Kidney (tissue), 14 donors: Measurements from ENCODE around the gene PRKCQ. TPM values are rescaled to one million over a fixed set of nuclear protein-coding genes. Genes with fewer than 3 reads are reported as not detected.
"Not testable (repeated sequence)": the region's sequence is repeated elsewhere in the genome, so short reads cannot be mapped to it uniquely, and the experiment has no call there.

Experiments used
- DNase-seq, 5 donors: peaks; one replicate each; pipeline ENCODE4 v3.0.0-alpha.2; 2013 to 2020
- FAIRE-seq: peaks from 2 replicates; lab custom pipeline; 2012; peaks lifted over from hg19 to GRCh38; lab: Jason Lieb, UNC
- H3K27ac ChIP-seq, 2 donors: one replicate each; pipeline ENCODE4 v1.7.0; 2013; ENCODE audit warnings: low read depth in 2 of 2, low read length in 2 of 2, inconsistent platforms in 1 of 2
- H3K27me3 ChIP-seq: one replicate; pipeline ENCODE4 v1.7.1; 2013; ENCODE audit warnings: low read length, inconsistent platforms; ENCODE audit not compliant: control insufficient read depth, insufficient read depth
- H3K36me3 ChIP-seq, 3 donors: one replicate each; pipeline versions ENCODE4 v1.7.0 to v1.7.1; 2013; ENCODE audit warnings: low read length in 3 of 3, control low read depth in 1 of 3, inconsistent platforms in 1 of 3; ENCODE audit not compliant: insufficient read depth in 3 of 3, control insufficient read depth in 2 of 3
- H3K4me1 ChIP-seq, 3 donors: one replicate each; pipeline versions ENCODE4 v1.7.0 to v1.7.1; 2013; ENCODE audit warnings: low read length in 3 of 3, inconsistent platforms in 1 of 3, low read depth in 1 of 3; ENCODE audit not compliant: control insufficient read depth in 2 of 3, insufficient read depth in 2 of 3
- H3K4me3 ChIP-seq, 3 donors: one replicate each; pipeline versions ENCODE4 v1.7.0 to v1.8.1; 2013; ENCODE audit warnings: low read length in 3 of 3, control low read depth in 1 of 3, inconsistent platforms in 1 of 3
- H3K9ac ChIP-seq, 3 donors: one replicate each; pipeline versions ENCODE4 v1.7.0 to v1.7.1; 2013; ENCODE audit warnings: low read length in 3 of 3, control low read depth in 1 of 3, inconsistent platforms in 1 of 3
- H3K9me3 ChIP-seq, 3 donors: one replicate each; pipeline versions ENCODE4 v1.7.0 to v1.7.1; 2013; ENCODE audit warnings: low read length in 3 of 3, control low read depth in 1 of 3, inconsistent platforms in 1 of 3; ENCODE audit not compliant: control insufficient read depth in 2 of 3, insufficient read depth in 1 of 3
- intact Hi-C: fragments of 100-400 bp; cut with DNase I; formaldehyde crosslinking; loops from one replicate; pipeline ENCODE4 v1.11.1; 2022
- polyA plus RNA-seq: library from polyadenylated mRNA; stranded (reverse); fragments of 350-450 nt; fragmentation: Illumina TruSeq; extraction: RNeasy Lipid Tissue Mini Kit (QIAGEN cat#74804); gene quantifications from one replicate; pipeline ENCODE4 v1.2.3, GENCODE V29; 2014; ENCODE audit warnings: low read depth, low replicate concordance; ENCODE audit not compliant: insufficient read depth
- total RNA-seq: library from RNA; stranded (reverse); fragmentation: NEBNext Ultra II Directional; extraction: Animal tissue kit (Norgen Biotek cat#: 25700); gene quantifications from one replicate; pipeline ENCODE4 v1.2.1, GENCODE V29; 2021
- TF ChIP-seq, protein P1 (sequence below): IDR thresholded peaks from 3 replicates; pipeline ENCODE4 v1.5.1; 2012; ENCODE audit warnings: mild to moderate bottlenecking, moderate library complexity, borderline replicate concordance; ENCODE audit not compliant: insufficient read depth; ENCODE audit errors: extremely low read depth
- donor health status: control.
- donor health status: control.
- donor health status: control.
- donor health status: control.
- donor health status: control.
- donor health status: DM: yes; HTN: yes; CAD: no.
- donor health status: Normal renal cell carcinoma (clear cell type).

Gene PRKCQ
- total and polyA plus RNA-seq, 2 donors from 2014 or later, result 6.1 to 17.5 TPM

DNA sequence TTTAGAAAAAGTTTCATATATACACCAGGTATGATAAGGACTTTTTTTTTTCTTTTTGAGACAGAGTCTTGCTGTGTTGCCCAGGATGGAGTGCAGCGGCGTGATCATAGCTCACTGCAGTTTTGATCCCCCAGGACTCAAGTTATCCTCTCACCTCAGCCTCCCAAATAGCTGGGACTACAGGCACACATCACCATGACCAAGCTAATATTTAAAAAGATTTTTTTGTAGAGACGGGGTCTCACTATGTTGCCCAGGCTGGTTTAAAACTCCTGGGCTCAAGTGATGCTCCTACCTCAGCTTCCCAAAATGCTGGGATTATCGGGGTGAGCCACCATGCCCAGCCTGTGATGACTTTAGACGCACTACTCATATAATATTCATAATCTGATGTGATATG lies 2.2 kb upstream of the PRKCQ start:
- H3K9ac ChIP-seq, result no peak overlapping the region
- no peak overlapping the region for H3K4me3 ChIP-seq
- H3K36me3 ChIP-seq, result no peaks in the 10 kb centered on the region
- no peaks in the 10 kb centered on the region for H3K4me1 ChIP-seq
- DNase-seq (no peak), FAIRE-seq (no peak)
- H3K9me3 ChIP-seq, result no peaks in the 10 kb centered on the region
- no peak overlapping the region for H3K27ac ChIP-seq
- TF ChIP-seq, protein P1, sequence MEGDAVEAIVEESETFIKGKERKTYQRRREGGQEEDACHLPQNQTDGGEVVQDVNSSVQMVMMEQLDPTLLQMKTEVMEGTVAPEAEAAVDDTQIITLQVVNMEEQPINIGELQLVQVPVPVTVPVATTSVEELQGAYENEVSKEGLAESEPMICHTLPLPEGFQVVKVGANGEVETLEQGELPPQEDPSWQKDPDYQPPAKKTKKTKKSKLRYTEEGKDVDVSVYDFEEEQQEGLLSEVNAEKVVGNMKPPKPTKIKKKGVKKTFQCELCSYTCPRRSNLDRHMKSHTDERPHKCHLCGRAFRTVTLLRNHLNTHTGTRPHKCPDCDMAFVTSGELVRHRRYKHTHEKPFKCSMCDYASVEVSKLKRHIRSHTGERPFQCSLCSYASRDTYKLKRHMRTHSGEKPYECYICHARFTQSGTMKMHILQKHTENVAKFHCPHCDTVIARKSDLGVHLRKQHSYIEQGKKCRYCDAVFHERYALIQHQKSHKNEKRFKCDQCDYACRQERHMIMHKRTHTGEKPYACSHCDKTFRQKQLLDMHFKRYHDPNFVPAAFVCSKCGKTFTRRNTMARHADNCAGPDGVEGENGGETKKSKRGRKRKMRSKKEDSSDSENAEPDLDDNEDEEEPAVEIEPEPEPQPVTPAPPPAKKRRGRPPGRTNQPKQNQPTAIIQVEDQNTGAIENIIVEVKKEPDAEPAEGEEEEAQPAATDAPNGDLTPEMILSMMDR, result no peak
- intact Hi-C loops, result no loop called here
- peaks cover 2% of the 10 kb centered on the region for H3K27me3 ChIP-seq

DNA sequence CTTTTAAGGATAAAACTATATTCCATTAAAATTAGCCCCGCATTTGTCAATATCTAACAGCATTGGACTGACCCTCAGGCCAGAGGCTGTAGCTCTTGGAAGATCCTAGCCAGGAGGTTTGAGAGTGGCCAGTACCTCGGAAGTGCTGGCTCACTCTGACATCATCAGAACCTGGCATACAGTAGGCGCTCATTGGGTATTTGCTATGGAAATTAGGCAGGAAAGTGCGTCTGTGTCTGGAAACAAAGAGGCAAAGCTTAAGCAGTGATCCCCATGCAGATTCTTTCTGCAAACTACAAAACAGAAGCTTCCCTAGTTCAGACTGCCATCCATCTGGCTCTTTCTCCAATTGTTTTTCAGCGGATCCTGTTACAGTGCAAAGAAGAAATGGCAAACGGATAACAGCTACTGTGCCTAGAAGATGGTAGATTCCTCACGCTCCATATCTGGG lies 1.7 kb upstream of the PRKCQ start:
- no peaks in the 10 kb centered on the region for H3K4me1 ChIP-seq
- TF ChIP-seq, protein P1, result no peak
- no peak overlapping the region for H3K27ac ChIP-seq
- no peak for FAIRE-seq
- H3K9me3 ChIP-seq, result no peaks in the 10 kb centered on the region
- no peak for DNase-seq
- H3K36me3 ChIP-seq, result no peaks in the 10 kb centered on the region
- peak overlapping the region in 1 of 3 donors; percentile 10 for H3K4me3 ChIP-seq
- no peak overlapping the region for H3K9ac ChIP-seq
- peaks cover 2% of the 10 kb centered on the region for H3K27me3 ChIP-seq
- intact Hi-C loops, result no loop called here

DNA sequence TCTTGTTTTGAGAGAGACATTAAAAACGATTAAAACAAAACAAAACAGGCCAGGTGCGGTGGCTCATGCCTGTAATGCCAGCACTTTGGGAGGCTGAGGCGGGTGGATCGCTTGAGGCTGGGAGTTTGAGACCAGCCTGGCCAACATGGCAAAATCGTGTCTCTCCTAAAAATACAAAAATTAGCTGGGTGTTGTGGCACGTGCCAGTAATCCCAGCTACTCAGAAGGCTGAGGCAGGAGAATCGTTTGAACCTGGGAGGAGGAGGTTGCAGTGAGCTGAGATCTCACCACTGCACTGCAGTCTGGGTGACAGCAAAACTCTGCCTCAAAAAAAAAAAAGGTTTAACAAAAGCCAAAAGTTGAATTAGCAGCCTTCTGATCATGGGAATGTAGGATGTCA lies 1.1 kb upstream of the PRKCQ start:
- FAIRE-seq, H3K4me1 ChIP-seq, H3K9me3 ChIP-seq, H3K27me3 ChIP-seq, DNase-seq, H3K9ac ChIP-seq, H3K27ac ChIP-seq, intact Hi-C loops, H3K36me3 ChIP-seq: not testable (repeated sequence)
- peak overlapping the region in 2 of 3 donors; percentile 77 to 83 for H3K4me3 ChIP-seq

DNA sequence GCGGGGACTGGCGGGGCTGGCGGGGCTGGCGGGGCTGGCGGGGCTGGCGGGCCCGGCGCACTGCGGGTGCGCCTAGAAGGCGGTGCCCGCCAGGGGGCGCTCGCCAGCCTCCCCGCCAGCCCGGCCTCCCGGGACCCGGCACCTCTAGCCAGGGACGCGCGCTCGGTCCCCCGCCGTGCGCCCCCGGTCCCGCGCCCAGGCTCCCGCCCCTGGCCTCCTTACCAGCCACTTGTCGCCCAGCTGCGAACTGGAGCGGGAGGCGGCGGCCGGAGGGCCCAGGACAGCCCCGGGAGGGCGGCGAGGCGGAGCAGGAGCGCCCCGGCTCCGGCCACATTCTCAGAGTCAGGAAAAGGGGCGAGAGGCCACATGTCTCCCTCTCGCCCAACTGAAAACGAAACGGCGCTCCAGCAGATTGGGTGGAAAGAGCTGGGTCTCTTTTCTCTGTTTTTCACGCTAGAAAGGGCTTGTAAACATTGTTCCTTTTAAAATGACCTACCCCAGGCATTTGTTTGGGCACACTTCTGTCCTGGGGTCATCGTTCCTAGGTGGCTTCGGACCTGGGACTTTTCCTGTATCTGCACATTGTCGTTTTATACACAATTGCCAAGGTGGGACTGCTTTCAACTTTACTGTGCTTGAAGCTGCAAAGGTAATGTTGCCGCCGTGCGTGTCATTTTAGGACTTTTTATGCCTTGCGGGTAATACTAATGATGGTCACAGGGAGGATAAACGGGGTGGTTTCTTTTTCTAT lies 378 bp upstream of the PRKCQ start:
- TF ChIP-seq, protein P1, result peak; percentile 57
- no peaks in the 10 kb centered on the region for H3K9me3 ChIP-seq
- peaks cover 2% of the 10 kb centered on the region for H3K27me3 ChIP-seq
- intact Hi-C loops, result no loop called here
- peak overlapping the region; percentile 68 to 85 (median 85) for H3K9ac ChIP-seq
- H3K27ac ChIP-seq, result peak overlapping the region; percentile 51 to 77
- DNase-seq (peak; percentile 86 to 90 (median 86)), FAIRE-seq (no peak)
- H3K36me3 ChIP-seq, result no peaks in the 10 kb centered on the region
- peak overlapping the region; percentile 71 to 83 (median 77) for H3K4me3 ChIP-seq
- no peaks in the 10 kb centered on the region for H3K4me1 ChIP-seq
